HG03196 (cell line): ENCODE data around the gene KLK13.

ENCODE experiments used
- ATAC-seq: cut with Tn5 transposase; IDR thresholded peaks from one replicate; pipeline ENCODE4 v1.9.1; 2021; ENCODE audit not compliant: unreplicated experiment

KLK13 gene

GRCh38 chr19:51065221-51065960 lies 499 bp upstream of the KLK13 start:
- ATAC-seq: no peak

GRCh38 chr19:51063664-51064063 lies 1.2 kb downstream of the KLK13 start:
- no peak for ATAC-seq

- no peak for ATAC-seq
Measured at GRCh38 chr19:51060973-51061372, 3.9 kb downstream of the KLK13 start.

- ATAC-seq: no peak
Measured at GRCh38 chr19:51060336-51060735, 4.6 kb downstream of the KLK13 start.

GRCh38 chr19:51059715-51060114 lies 5.2 kb downstream of the KLK13 start:
- ATAC-seq: no peak

- ATAC-seq: no peak
Measured at GRCh38 chr19:51055866-51056265, 9.0 kb downstream of the KLK13 start.

- no peak for ATAC-seq
Measured at GRCh38 chr19:51047031-51047335, 17.9 kb downstream of the KLK13 start.

GRCh38 chr19:51044327-51044726 lies 20.6 kb downstream of the KLK13 start:
- ATAC-seq: no peak

- ATAC-seq: no peak
Measured at GRCh38 chr19:51043497-51043896, 21.4 kb downstream of the KLK13 start.

GRCh38 chr19:51040151-51040550 lies 24.7 kb downstream of the KLK13 start:
- ATAC-seq: no peak

GRCh38 chr19:51036519-51036918 lies 28.4 kb downstream of the KLK13 start:
- no peak for ATAC-seq

GRCh38 chr19:51034704-51035103 lies 30.2 kb downstream of the KLK13 start, which contains the start of gene KLK12:
Gene KLK12 (minus strand): TSS chr19:51035002. CDS start chr19:51034621, 381 bp downstream.
- ATAC-seq: no peak

- no peak for ATAC-seq
Measured at GRCh38 chr19:51031880-51032225, 33.0 kb downstream of the KLK13 start.

GRCh38 chr19:51031220-51031879 lies 33.5 kb downstream of the KLK13 start:
- no peak for ATAC-seq

GRCh38 chr19:51030631-51031030 lies 34.3 kb downstream of the KLK13 start:
- no peak for ATAC-seq

GRCh38 chr19:51029718-51030117 lies 35.2 kb downstream of the KLK13 start:
- no peak for ATAC-seq

GRCh38 chr19:51027873-51028272 lies 37.0 kb downstream of the KLK13 start:
- no peak for ATAC-seq

GRCh38 chr19:51027126-51027806 lies 37.6 kb downstream of the KLK13 start:
- no peak for ATAC-seq

GRCh38 chr19:51026554-51026831 lies 38.4 kb downstream of the KLK13 start, which contains the start of gene KLK11:
Gene KLK11 (minus strand): TSS chr19:51026616. CDS start chr19:51025631, 985 bp downstream.
- ATAC-seq: no peak

GRCh38 chr19:51025809-51026553 lies 38.9 kb downstream of the KLK13 start:
- no peak for ATAC-seq

GRCh38 chr19:51025401-51025800 lies 39.5 kb downstream of the KLK13 start:
- ATAC-seq: no peak

GRCh38 chr19:51024924-51025323 lies 40.0 kb downstream of the KLK13 start:
- no peak for ATAC-seq
